Measurements from ENCODE around the gene ZNF217.
A peak's percentile ranks its signal among the peaks of the same experiment; 100 is the strongest.
"Not testable (repeated sequence)": the region's sequence is repeated elsewhere in the genome, so short reads cannot be mapped to it uniquely, and the experiment has no call there.

The ZNF217 gene

DNA sequence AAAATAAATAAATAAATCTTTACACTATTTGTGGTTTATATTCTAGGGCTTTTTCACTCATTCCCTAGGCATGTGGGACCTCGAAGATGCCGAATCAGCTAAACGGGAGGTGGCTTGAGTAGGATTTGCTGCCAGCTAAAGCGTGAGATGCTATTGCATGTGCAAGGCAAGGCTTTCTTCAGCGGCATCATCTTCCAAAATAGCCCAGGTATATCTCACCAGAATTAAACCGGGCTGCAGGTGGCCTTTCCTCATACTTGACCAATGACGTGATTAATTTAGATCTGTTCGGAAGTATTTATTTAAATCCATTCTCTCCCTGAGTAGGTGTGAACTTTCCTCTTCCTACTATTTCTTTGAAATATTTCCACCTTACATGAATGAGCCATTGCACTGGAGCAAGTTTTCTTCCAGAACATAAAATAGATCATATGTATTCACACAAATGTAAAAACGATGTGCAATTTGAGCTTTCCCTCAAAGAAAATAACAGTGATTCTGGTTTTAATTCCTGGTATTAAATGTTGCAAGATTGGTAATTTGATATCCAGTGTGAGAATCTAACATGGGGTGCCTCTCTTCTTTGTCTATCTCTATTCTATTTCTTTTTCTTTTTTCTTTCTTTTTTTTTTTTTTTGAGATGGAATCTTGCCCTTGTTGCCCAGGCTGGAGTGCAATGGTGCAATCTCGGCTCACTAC, 24.3 kb upstream of the ZNF217 start:
- no peaks in the 10 kb centered on the region for H3K36me3 ChIP-seq (ENCODE audit: low read depth)
- DNase-seq (ENCODE audit: low spot score) (peak; percentile 35), ATAC-seq (ENCODE audit: low read depth) (no peak)
- peaks cover 31% of the 10 kb centered on the region for H3K4me1 ChIP-seq (ENCODE audit: insufficient read depth, poor library complexity, severe bottlenecking)
- no peak overlapping the region for H3K4me3 ChIP-seq (ENCODE audit: severe bottlenecking)
- no peak overlapping the region for H3K27ac ChIP-seq (ENCODE audit: poor library complexity, severe bottlenecking)
- TF ChIP-seq CTCF (IDR thresholded peaks at IDR 0.05; ENCODE audit: poor library complexity, severe bottlenecking), result no peak
- H3K9me3 ChIP-seq (ENCODE audit: severe bottlenecking), result no peaks in the 10 kb centered on the region
- H3K27me3 ChIP-seq (ENCODE audit: insufficient read depth, poor library complexity, severe bottlenecking), result no peaks in the 10 kb centered on the region

DNA sequence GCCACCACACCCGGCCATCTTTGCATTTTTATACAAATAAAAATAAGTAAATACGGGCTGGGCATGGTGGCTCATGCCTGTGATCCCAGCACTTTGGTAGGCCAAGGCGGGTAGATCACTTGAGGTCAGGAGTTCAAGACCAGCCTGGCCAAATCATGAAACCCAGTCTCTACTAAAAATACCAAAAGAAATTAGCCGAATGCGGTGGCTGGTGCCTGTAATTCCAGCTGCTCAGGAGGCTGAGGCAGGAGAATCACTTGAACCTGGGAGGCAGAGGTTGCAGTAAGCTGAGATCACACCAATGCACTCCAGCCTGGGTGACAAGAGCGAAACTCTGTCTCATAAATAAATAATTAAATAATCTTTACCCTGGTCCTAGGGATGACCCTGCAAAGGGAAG, 22.9 kb upstream of the ZNF217 start:
- H3K27ac ChIP-seq (ENCODE audit: poor library complexity, severe bottlenecking); H3K36me3 ChIP-seq (ENCODE audit: low read depth); H3K4me3 ChIP-seq (ENCODE audit: severe bottlenecking); H3K9me3 ChIP-seq (ENCODE audit: severe bottlenecking); ATAC-seq (ENCODE audit: low read depth); H3K27me3 ChIP-seq (ENCODE audit: insufficient read depth, poor library complexity, severe bottlenecking): not testable (repeated sequence)
- DNase-seq (ENCODE audit: low spot score), result peak; percentile 42
- peaks cover 24% of the 10 kb centered on the region for H3K4me1 ChIP-seq (ENCODE audit: insufficient read depth, poor library complexity, severe bottlenecking)

GRCh38 chr20:53613748-53614147, 20.1 kb upstream of the ZNF217 start:
- TF ChIP-seq CTCF (IDR thresholded peaks at IDR 0.05; ENCODE audit: poor library complexity, severe bottlenecking), result no peak
- Histone ChIP-seq H3K27me3 (ENCODE audit: insufficient read depth, poor library complexity, severe bottlenecking) (no peaks in the 10 kb centered on the region), H3K27ac (ENCODE audit: poor library complexity, severe bottlenecking) (peak overlapping the region; percentile 66), H3K4me3 (ENCODE audit: severe bottlenecking) (no peak overlapping the region), H3K9me3 (ENCODE audit: severe bottlenecking) (no peaks in the 10 kb centered on the region), H3K36me3 (ENCODE audit: low read depth) (no peaks in the 10 kb centered on the region), H3K4me1 (ENCODE audit: insufficient read depth, poor library complexity, severe bottlenecking) (peaks cover 38% of the 10 kb centered on the region)
- ATAC-seq (ENCODE audit: low read depth) (no peak), DNase-seq (ENCODE audit: low spot score) (no peak)

- H3K9me3 ChIP-seq (ENCODE audit: severe bottlenecking); H3K4me3 ChIP-seq (ENCODE audit: severe bottlenecking); H3K27me3 ChIP-seq (ENCODE audit: insufficient read depth, poor library complexity, severe bottlenecking); H3K36me3 ChIP-seq (ENCODE audit: low read depth); DNase-seq (ENCODE audit: low spot score); ATAC-seq (ENCODE audit: low read depth): not testable (repeated sequence)
- Histone ChIP-seq H3K4me1 (ENCODE audit: insufficient read depth, poor library complexity, severe bottlenecking) (peaks cover 39% of the 10 kb centered on the region), H3K27ac (ENCODE audit: poor library complexity, severe bottlenecking) (peak overlapping the region; percentile 66)
Measured at GRCh38 chr20:53612289-53612688, 18.6 kb upstream of the ZNF217 start.

- no peak for DNase-seq (ENCODE audit: low spot score)
- Histone ChIP-seq H3K4me3 (ENCODE audit: severe bottlenecking) (no peak overlapping the region), H3K4me1 (ENCODE audit: insufficient read depth, poor library complexity, severe bottlenecking) (peaks cover 43% of the 10 kb centered on the region), H3K27ac (ENCODE audit: poor library complexity, severe bottlenecking) (peak overlapping the region; percentile 66), H3K9me3 (ENCODE audit: severe bottlenecking) (no peaks in the 10 kb centered on the region), H3K27me3 (ENCODE audit: insufficient read depth, poor library complexity, severe bottlenecking) (no peaks in the 10 kb centered on the region), H3K36me3 (ENCODE audit: low read depth) (no peaks in the 10 kb centered on the region)
- peak; percentile 97 for ATAC-seq (ENCODE audit: low read depth)
- TF ChIP-seq CTCF (IDR thresholded peaks at IDR 0.05; ENCODE audit: poor library complexity, severe bottlenecking), result no peak
Measured at GRCh38 chr20:53611449-53611894, 17.8 kb upstream of the ZNF217 start.

Data from RWPE2 (cell line).